Astrocyte of the hippocampus (primary cell): ENCODE measurements around the gene TTF1.
"Not testable (repeated sequence)": the region's sequence is repeated elsewhere in the genome, so short reads cannot be mapped to it uniquely, and the experiment has no call there.

Experiments used
- DNase-seq: peaks from one replicate; pipeline ENCODE4 v3.0.0; 2011; ENCODE audit warnings: low read depth, low spot score

The TTF1 gene

GRCh38 chr9:132413926-132414325 is 7.3 kb upstream of the TTF1 start:
- no peak for DNase-seq

GRCh38 chr9:132412089-132412488 is 5.4 kb upstream of the TTF1 start:
- peak; percentile 29 for DNase-seq

GRCh38 chr9:132411091-132411508 is 4.5 kb upstream of the TTF1 start:
- DNase-seq, result peak; percentile 62

- DNase-seq, result no peak
These were observed 4.0 kb upstream of the TTF1 start for GRCh38 chr9:132410642-132411041.

GRCh38 chr9:132409828-132410528 is 3.3 kb upstream of the TTF1 start, which contains the start of gene CFAP77:
Gene CFAP77 (plus strand): TSS chr9:132410211. CDS start chr9:132410272, 61 bp downstream.
- peak; percentile 75 for DNase-seq

- DNase-seq, result no peak
These were observed 1.9 kb upstream of the TTF1 start for GRCh38 chr9:132408521-132408920.

GRCh38 chr9:132407196-132407595 is 556 bp upstream of the TTF1 start:
- DNase-seq, result no peak

GRCh38 chr9:132404228-132404881 is 2.3 kb downstream of the TTF1 start:
- no peak for DNase-seq

GRCh38 chr9:132401824-132402223 is 4.8 kb downstream of the TTF1 start:
- no peak for DNase-seq

- no peak for DNase-seq
These were observed 11.1 kb downstream of the TTF1 start for GRCh38 chr9:132395560-132395959.

- no peak for DNase-seq
These were observed 15.2 kb downstream of the TTF1 start for GRCh38 chr9:132391449-132391848.

- no peak for DNase-seq
These were observed 15.7 kb downstream of the TTF1 start for GRCh38 chr9:132390966-132391365.

GRCh38 chr9:132387133-132387532 is 19.5 kb downstream of the TTF1 start:
- no peak for DNase-seq

GRCh38 chr9:132384376-132384775 is 22.3 kb downstream of the TTF1 start:
- no peak for DNase-seq

GRCh38 chr9:132383462-132383883 is 23.2 kb downstream of the TTF1 start:
- no peak for DNase-seq

GRCh38 chr9:132381966-132382541 is 24.6 kb downstream of the TTF1 start:
- no peak for DNase-seq

- DNase-seq, result not testable (repeated sequence)
These were observed 28.2 kb downstream of the TTF1 start for GRCh38 chr9:132378416-132378815.

GRCh38 chr9:132377769-132378168 is 28.9 kb downstream of the TTF1 start:
- not testable (repeated sequence) for DNase-seq

- DNase-seq, result no peak
These were observed 34.2 kb downstream of the TTF1 start for GRCh38 chr9:132372177-132373095.

GRCh38 chr9:132370592-132370991 is 36.0 kb downstream of the TTF1 start:
- DNase-seq, result no peak

- DNase-seq, result no peak
These were observed 37.2 kb downstream of the TTF1 start for GRCh38 chr9:132369421-132369820.
